RWPE1 (cell line): ENCODE measurements around the gene NRG3.

Source experiments
- CTCF ChIA-PET: fragments of 350-600 bp; sonication (Branson Sonifier 250); formaldehyde crosslinking; extraction: SDS; loops from one replicate; lab custom pipeline; 2021; lab: Yijun Ruan, JAX
- POLR2A ChIA-PET: fragments of 400-600 bp; formaldehyde crosslinking; extraction: SDS; loops from one replicate; lab custom pipeline; 2020; ENCODE audit warnings: antibody characterized with exemption; ENCODE audit not compliant: low non-redundant PET; lab: Yijun Ruan, JAX
- DNase-seq: peaks from one replicate; pipeline ENCODE4 v3.0.0; 2012; ENCODE audit warnings: low spot score
- H3K27ac ChIP-seq: fragments of 450-650 bp; 2 replicates; pipeline ENCODE4 v1.5.1; 2017
- CTCF ChIP-seq: fragments of 450-650 bp; conservative IDR thresholded peaks from 2 replicates; pipeline ENCODE4 v1.5.1; 2017; ENCODE audit warnings: low read depth, mild to moderate bottlenecking

NRG3 gene

GRCh38 chr10:81914736-81915503 lies 39.9 kb downstream of the NRG3 start:
- DNase-seq: no peak
- TF ChIP-seq CTCF: no peak
- ChIA-PET POLR2A (no interaction called here), CTCF (interaction anchor here (0.6 kb wide), 1 partner anchor 979 kb away, joined by 3 read pairs; no protein-coding TSS in a partner anchor)
- no peak overlapping the region for H3K27ac ChIP-seq

GRCh38 chr10:81915504-81915897 lies 40.5 kb downstream of the NRG3 start:
- ChIA-PET POLR2A (no interaction called here), CTCF (no interaction called here)
- no peak for DNase-seq
- H3K27ac ChIP-seq: no peak overlapping the region
- no peak for TF ChIP-seq CTCF

- TF ChIP-seq CTCF: no peak
- CTCF ChIA-PET: interaction anchor here (0.9 kb wide), 1 partner anchor 18 kb away, joined by 5 read pairs; no protein-coding TSS in a partner anchor
- no peak overlapping the region for H3K27ac ChIP-seq
- POLR2A ChIA-PET: no interaction called here
- DNase-seq: no peak
Measured at GRCh38 chr10:81917666-81918065, 42.7 kb downstream of the NRG3 start.

GRCh38 chr10:81918766-81919165 lies 43.8 kb downstream of the NRG3 start:
- ChIA-PET POLR2A (no interaction called here), CTCF (interaction anchor here (0.6 kb wide), 2 partner anchors 853 to 1227 kb away, joined by 3 read pairs; no protein-coding TSS in a partner anchor)
- no peak overlapping the region for H3K27ac ChIP-seq
- TF ChIP-seq CTCF: no peak
- DNase-seq: no peak

- CTCF ChIA-PET: interaction anchor here (0.6 to 0.7 kb wide), 4 partner anchors 23 to 472 kb away, joined by 3 to 5 read pairs (median 3); no protein-coding TSS in a partner anchor
- no peak for DNase-seq
Measured at GRCh38 chr10:81920213-81920829, 45.3 kb downstream of the NRG3 start.

More at GRCh38 chr10:81920213-81920829, 45.3 kb downstream of the NRG3 start:
- POLR2A ChIA-PET: no interaction called here
- no peak; the same call in 1 of the 2 replicates for TF ChIP-seq CTCF
- no peak overlapping the region for H3K27ac ChIP-seq
